NCI-H2107 treated with DMSO at 0.1 percent for 48 hours (cell line): ENCODE data around the gene KCNJ15.
"Not testable (repeated sequence)": the region's sequence is repeated elsewhere in the genome, so short reads cannot be mapped to it uniquely, and the experiment has no call there.

Experiments used
- DNase-seq: peaks from one replicate; lab custom pipeline; 2025; ENCODE audit not compliant: unreplicated experiment; lab: John Stamatoyannopoulos, UW

KCNJ15 gene

GRCh38 chr21:38244407-38244787 is 12.4 kb upstream of the KCNJ15 start:
- DNase-seq, result no peak

- no peak for DNase-seq
These were observed 11.6 kb upstream of the KCNJ15 start for GRCh38 chr21:38244885-38245869.

- DNase-seq, result no peak
These were observed 10.3 kb upstream of the KCNJ15 start for GRCh38 chr21:38246511-38246910.

- not testable (repeated sequence) for DNase-seq
These were observed 9.7 kb upstream of the KCNJ15 start for GRCh38 chr21:38247054-38247453.

GRCh38 chr21:38247738-38248510 is 8.9 kb upstream of the KCNJ15 start:
- DNase-seq, result no peak

GRCh38 chr21:38249256-38249655 is 7.5 kb upstream of the KCNJ15 start:
- DNase-seq, result no peak

- DNase-seq, result no peak
These were observed 7.0 kb upstream of the KCNJ15 start for GRCh38 chr21:38249696-38250278.

GRCh38 chr21:38250991-38251418 is 5.8 kb upstream of the KCNJ15 start:
- peak; percentile 6 for DNase-seq

- no peak for DNase-seq
These were observed 1.8 kb upstream of the KCNJ15 start for GRCh38 chr21:38254970-38255369.

- no peak for DNase-seq
These were observed 1.1 kb upstream of the KCNJ15 start for GRCh38 chr21:38255571-38256117.

GRCh38 chr21:38257667-38258066 is 876 bp downstream of the KCNJ15 start:
- DNase-seq, result no peak

- DNase-seq, result no peak
These were observed 2.0 kb downstream of the KCNJ15 start for GRCh38 chr21:38258521-38259485.

- no peak for DNase-seq
These were observed 2.9 kb downstream of the KCNJ15 start for GRCh38 chr21:38259665-38260064.

GRCh38 chr21:38260426-38260825 is 3.6 kb downstream of the KCNJ15 start:
- no peak for DNase-seq

GRCh38 chr21:38261851-38262250 is 5.1 kb downstream of the KCNJ15 start:
- no peak for DNase-seq

GRCh38 chr21:38263493-38263892 is 6.7 kb downstream of the KCNJ15 start:
- DNase-seq, result no peak

GRCh38 chr21:38264571-38264970 is 7.8 kb downstream of the KCNJ15 start:
- DNase-seq, result no peak

GRCh38 chr21:38265166-38265565 is 8.4 kb downstream of the KCNJ15 start:
- DNase-seq, result no peak

- no peak for DNase-seq
These were observed 9.9 kb downstream of the KCNJ15 start for GRCh38 chr21:38266732-38267131.

GRCh38 chr21:38267136-38267755 is 10.5 kb downstream of the KCNJ15 start:
- no peak for DNase-seq
